Uterus (tissue), 4 donors: Measurements from ENCODE around the gene KIAA0825. TPM values are rescaled to one million over a fixed set of nuclear protein-coding genes. Genes with fewer than 3 reads are reported as not detected.

Source experiments
- DNase-seq, 2 donors: peaks; one replicate each; pipeline ENCODE4 v3.0.0-alpha.2; 2019 to 2020
- H3K27ac ChIP-seq, 2 donors: fragments of 200-600 bp; sonication (generic); 1 replicate in 1 of 2; 2 replicates in 1 of 2; pipeline ENCODE4 v1.5.1; 2016 to 2018
- H3K27me3 ChIP-seq, 2 donors: fragments of 200-600 bp; sonication (generic); one replicate each; pipeline ENCODE4 v1.5.1; 2018 to 2019; ENCODE audit warnings: control low read depth in 1 of 2
- H3K36me3 ChIP-seq, 2 donors: fragments of 200-600 bp; sonication (generic); one replicate each; pipeline ENCODE4 v1.5.1; 2019; ENCODE audit warnings: control low read depth in 1 of 2
- H3K4me1 ChIP-seq, 2 donors: fragments of 200-600 bp; sonication (generic); one replicate each; pipeline ENCODE4 v1.5.1; 2018 to 2019; ENCODE audit warnings: control low read depth in 1 of 2
- H3K4me3 ChIP-seq, 2 donors: fragments of 200-600 bp; sonication (generic); 1 replicate in 1 of 2; 2 replicates in 1 of 2; pipeline ENCODE4 v1.5.1; 2018 to 2019; ENCODE audit warnings: mild to moderate bottlenecking in 1 of 2
- H3K9me3 ChIP-seq, 2 donors: fragments of 200-600 bp; sonication (generic); one replicate each; pipeline ENCODE4 v1.5.1; 2019; ENCODE audit warnings: control low read depth in 1 of 2
- CTCF ChIP-seq, 4 experiments: fragments of 200-600 bp in 2 of 4; fragments of 450-650 bp in 2 of 4; sonication (generic) in 2 of 4; IDR thresholded peaks; one replicate each; pipeline ENCODE4 v1.5.1; 2016 to 2019; ENCODE audit warnings: antibody characterized with exemption in 4 of 4, mild to moderate bottlenecking in 2 of 4, moderate library complexity in 1 of 4
- POLR2A ChIP-seq, 2 donors: fragments of 450-650 bp; IDR thresholded peaks; one replicate each; pipeline ENCODE4 v1.6.1; 2016; ENCODE audit warnings: antibody characterized with exemption in 2 of 2, mild to moderate bottlenecking in 1 of 2, moderate library complexity in 1 of 2
- intact Hi-C: fragments of 100-400 bp; cut with DNase I; formaldehyde crosslinking; loops from one replicate; pipeline ENCODE4 v1.15.1; 2023; ENCODE audit warnings: low total_unique reads
- total RNA-seq, 4 donors: library from RNA; depleted of rRNA in 3 of 4; stranded (reverse); fragments of >200 nt in 3 of 4; gene quantifications; one replicate each; pipeline versions ENCODE4 v1.1.0 to v1.2.4, GENCODE V29; 2014 to 2023
- donor health status: DM: yes; HTN: yes; CAD: no.

Gene KIAA0825
- total RNA-seq, 4 donors from 2014 or later, result 1.5 to 34.6 (median 4.5) TPM

GRCh38 chr5:94326586-94326985 lies 291.8 kb downstream of the KIAA0825 start:
- Histone ChIP-seq H3K9me3 (no peaks in the 10 kb centered on the region), H3K4me1 (no peaks in the 10 kb centered on the region), H3K27me3 (no peaks in the 10 kb centered on the region), H3K4me3 (no peak overlapping the region), H3K27ac (no peak overlapping the region), H3K36me3 (no peaks in the 10 kb centered on the region)
- TF ChIP-seq CTCF (IDR thresholded peaks at IDR 0.05), result no peak
- no peak for TF ChIP-seq POLR2A (IDR thresholded peaks at IDR 0.05)
- DNase-seq, result no peak
- intact Hi-C loops, result no loop called here

- intact Hi-C loops, result no loop called here
- no peaks in the 10 kb centered on the region for H3K9me3 ChIP-seq
- no peaks in the 10 kb centered on the region for H3K27me3 ChIP-seq
- H3K36me3 ChIP-seq, result no peaks in the 10 kb centered on the region
- H3K4me3 ChIP-seq, result no peak overlapping the region
- no peak overlapping the region for H3K27ac ChIP-seq
- no peak for DNase-seq
- H3K4me1 ChIP-seq, result no peaks in the 10 kb centered on the region
- TF ChIP-seq POLR2A (IDR thresholded peaks at IDR 0.05) (no peak), CTCF (IDR thresholded peaks at IDR 0.05) (no peak)
Observed at GRCh38 chr5:94316916-94317838, 301.2 kb downstream of the KIAA0825 start.

- no peaks in the 10 kb centered on the region for H3K36me3 ChIP-seq
- intact Hi-C loops, result no loop called here
- no peak overlapping the region for H3K4me3 ChIP-seq
- TF ChIP-seq POLR2A (IDR thresholded peaks at IDR 0.05) (no peak), CTCF (IDR thresholded peaks at IDR 0.05) (no peak)
- H3K4me1 ChIP-seq, result no peaks in the 10 kb centered on the region
- no peaks in the 10 kb centered on the region for H3K9me3 ChIP-seq
- H3K27ac ChIP-seq, result no peak overlapping the region
- no peak for DNase-seq
- H3K27me3 ChIP-seq, result no peaks in the 10 kb centered on the region
Observed at GRCh38 chr5:94314460-94315131, 303.8 kb downstream of the KIAA0825 start.

- no peaks in the 10 kb centered on the region for H3K9me3 ChIP-seq
Observed at GRCh38 chr5:94313696-94314095, 304.7 kb downstream of the KIAA0825 start.

More at GRCh38 chr5:94313696-94314095, 304.7 kb downstream of the KIAA0825 start:
- Histone ChIP-seq H3K4me1 (no peaks in the 10 kb centered on the region), H3K27ac (no peak overlapping the region), H3K36me3 (no peaks in the 10 kb centered on the region), H3K27me3 (no peaks in the 10 kb centered on the region), H3K4me3 (no peak overlapping the region)
- TF ChIP-seq POLR2A (IDR thresholded peaks at IDR 0.05) (no peak), CTCF (IDR thresholded peaks at IDR 0.05) (no peak)
- no peak for DNase-seq
- intact Hi-C loops, result no loop called here
